DOHH2 (cell line): ENCODE data around the gene SIMC1.
"Not testable (repeated sequence)": the region's sequence is repeated elsewhere in the genome, so short reads cannot be mapped to it uniquely, and the experiment has no call there.

ENCODE experiments used
- H3F3A ChIP-seq: fragments of 200-600 bp; sonication (generic), shearing (Covaris generic); 2 replicates; pipeline ENCODE4 v1.6.0; 2016; ENCODE audit warnings: antibody characterized with exemption, mild to moderate bottlenecking; ENCODE audit not compliant: control insufficient read depth, insufficient read depth
- H3K27ac ChIP-seq: fragments of 200-600 bp; sonication (generic); 2 replicates; pipeline ENCODE4 v1.5.1; 2014; ENCODE audit warnings: low read depth, mild to moderate bottlenecking, low read length, moderate library complexity
- H3K27me3 ChIP-seq: fragments of 200-600 bp; sonication (generic); 2 replicates; pipeline ENCODE4 v1.6.1; 2014; ENCODE audit warnings: mild to moderate bottlenecking, low read length, mixed read lengths; ENCODE audit not compliant: control insufficient read depth
- H3K36me3 ChIP-seq: fragments of 200-600 bp; sonication (generic); 2 replicates; pipeline ENCODE4 v1.6.1; 2014; ENCODE audit warnings: mild to moderate bottlenecking, low read length, moderate library complexity, mixed read lengths; ENCODE audit not compliant: control insufficient read depth
- H3K4me1 ChIP-seq: fragments of 200-600 bp; sonication (generic); 2 replicates; pipeline ENCODE4 v1.6.1; 2014; ENCODE audit warnings: mild to moderate bottlenecking, low read length, mixed read lengths; ENCODE audit not compliant: control insufficient read depth
- H3K4me2 ChIP-seq: fragments of 200-600 bp; sonication (generic); 2 replicates; pipeline ENCODE4 v1.6.0; 2014; ENCODE audit warnings: mild to moderate bottlenecking, low read length, moderate library complexity
- H3K4me3 ChIP-seq: fragments of 200-600 bp; sonication (generic); 2 replicates; pipeline ENCODE4 v1.5.1; 2014; ENCODE audit warnings: mild to moderate bottlenecking, low read length, mixed read lengths
- H3K79me2 ChIP-seq: fragments of 200-600 bp; sonication (generic); 2 replicates; pipeline ENCODE4 v1.6.1; 2014; ENCODE audit warnings: mild to moderate bottlenecking, low read length, mixed read lengths; ENCODE audit not compliant: control insufficient read depth
- H3K9me2 ChIP-seq: fragments of 200-600 bp; sonication (generic); replicated peaks from 2 replicates; pipeline ENCODE4 v1.6.1; 2014; ENCODE audit warnings: mild to moderate bottlenecking, low read length, mixed read lengths; ENCODE audit not compliant: control insufficient read depth
- H3K9me3 ChIP-seq: fragments of 200-600 bp; sonication (generic); 2 replicates; pipeline ENCODE4 v1.6.1; 2014; ENCODE audit warnings: antibody characterized with exemption, low read length, mixed read lengths; ENCODE audit not compliant: control insufficient read depth, insufficient read depth
- H4K20me1 ChIP-seq: fragments of 200-600 bp; sonication (generic); 2 replicates; pipeline ENCODE4 v1.6.0; 2014; ENCODE audit warnings: low read depth, mild to moderate bottlenecking, antibody characterized with exemption, low read length, moderate library complexity; ENCODE audit not compliant: control insufficient read depth, insufficient read depth
- CTCF ChIP-seq: fragments of 200-600 bp; sonication (generic); IDR thresholded peaks from one replicate; pipeline ENCODE4 v1.5.1; 2014; ENCODE audit warnings: antibody characterized with exemption, mild to moderate bottlenecking, low read depth, low read length; ENCODE audit not compliant: poor library complexity, severe bottlenecking
- EZH2phosphoT487 ChIP-seq: fragments of 200-600 bp; sonication (generic); IDR thresholded peaks from 2 replicates; pipeline ENCODE4 v1.6.1; 2017; ENCODE audit warnings: borderline replicate concordance, mild to moderate bottlenecking, antibody characterized with exemption, low read length, moderate library complexity, mixed read lengths

SIMC1 gene

GRCh38 chr5:176190886-176191755 is 47.1 kb upstream of the SIMC1 start:
- no peak overlapping the region for H3K4me3 ChIP-seq
- H3K9me3 ChIP-seq: no peaks in the 10 kb centered on the region
- no peak overlapping the region for H3K27ac ChIP-seq
- no peaks in the 10 kb centered on the region for H3F3A ChIP-seq
- 0 out of 2 replicates have a peak, but pooled peaks cover 6% of the 10 kb centered on the region for H3K27me3 ChIP-seq
- H4K20me1 ChIP-seq: no peaks in the 10 kb centered on the region
- no peak overlapping the region for H3K4me2 ChIP-seq
- H3K36me3 ChIP-seq: no peaks in the 10 kb centered on the region
- TF ChIP-seq EZH2phosphoT487 (no peak), CTCF (no peak)
- no peaks in the 10 kb centered on the region for H3K79me2 ChIP-seq
- H3K9me2 ChIP-seq: no peaks in the 10 kb centered on the region
- H3K4me1 ChIP-seq: no peaks in the 10 kb centered on the region

GRCh38 chr5:176192094-176192721 is 46.0 kb upstream of the SIMC1 start:
- Histone ChIP-seq H3K79me2 (no peaks in the 10 kb centered on the region), H3K27me3 (0 out of 2 replicates have a peak, but pooled peaks cover 3% of the 10 kb centered on the region), H3K27ac (no peak overlapping the region), H3K9me3 (no peaks in the 10 kb centered on the region), H3F3A (no peaks in the 10 kb centered on the region), H3K4me3 (no peak overlapping the region), H3K36me3 (no peaks in the 10 kb centered on the region), H3K4me2 (no peak overlapping the region), H3K9me2 (no peaks in the 10 kb centered on the region), H3K4me1 (no peaks in the 10 kb centered on the region), H4K20me1 (no peaks in the 10 kb centered on the region)
- TF ChIP-seq CTCF (no peak), EZH2phosphoT487 (no peak)

- not testable (repeated sequence) for H3K4me2 ChIP-seq, H3K4me3 ChIP-seq, H3K27ac ChIP-seq, H3K79me2 ChIP-seq, H3K27me3 ChIP-seq, H3K9me3 ChIP-seq, H3K4me1 ChIP-seq, H4K20me1 ChIP-seq, H3F3A ChIP-seq, H3K36me3 ChIP-seq, H3K9me2 ChIP-seq
Observed at GRCh38 chr5:176192722-176193117, 45.5 kb upstream of the SIMC1 start.

- not testable (repeated sequence) for H3K27ac ChIP-seq, H3K9me3 ChIP-seq, H3K27me3 ChIP-seq, H4K20me1 ChIP-seq, H3K4me1 ChIP-seq, H3K9me2 ChIP-seq, H3K4me2 ChIP-seq, H3K36me3 ChIP-seq, H3K4me3 ChIP-seq, H3K79me2 ChIP-seq, H3F3A ChIP-seq
Observed at GRCh38 chr5:176193636-176194035, 44.6 kb upstream of the SIMC1 start.

GRCh38 chr5:176194238-176195083 is 43.8 kb upstream of the SIMC1 start:
- H3K4me1 ChIP-seq, H3K27me3 ChIP-seq, H3K79me2 ChIP-seq, H3K9me3 ChIP-seq, H3K36me3 ChIP-seq, H3K4me3 ChIP-seq, H3F3A ChIP-seq, H3K4me2 ChIP-seq, H3K27ac ChIP-seq, H3K9me2 ChIP-seq, H4K20me1 ChIP-seq: not testable (repeated sequence)

- H3K27me3 ChIP-seq, H3K4me1 ChIP-seq, H3K9me2 ChIP-seq, H3K27ac ChIP-seq, H3K4me3 ChIP-seq, H3K36me3 ChIP-seq, H3K79me2 ChIP-seq, H3K4me2 ChIP-seq, H3F3A ChIP-seq, H3K9me3 ChIP-seq, H4K20me1 ChIP-seq: not testable (repeated sequence)
Observed at GRCh38 chr5:176195084-176195413, 43.2 kb upstream of the SIMC1 start.
